Fibroblast of the aortic adventitia (primary cell): ENCODE data around the gene GLTP. TPM values are rescaled to one million over a fixed set of nuclear protein-coding genes. Genes with fewer than 3 reads are reported as not detected.
"Not testable (repeated sequence)": the region's sequence is repeated elsewhere in the genome, so short reads cannot be mapped to it uniquely, and the experiment has no call there.

Experiments used
- DNase-seq: peaks from one replicate; pipeline ENCODE4 v3.0.0-alpha.2; 2010; ENCODE audit warnings: low read depth
- H3K4me3 ChIP-seq: 2 replicates; pipeline ENCODE4 v1.5.1; 2011; ENCODE audit warnings: low read depth, mild to moderate bottlenecking, control low read depth, low read length, moderate library complexity
- total RNA-seq: library from RNA; depleted of rRNA; stranded (reverse); fragments of >200 nt; gene quantifications from 2 replicates; pipeline ENCODE4 v1.2.3, GENCODE V29; 2012; ENCODE audit warnings: low replicate concordance
- TF ChIP-seq, protein P1 (sequence below): IDR thresholded peaks from 2 replicates; pipeline ENCODE4 v1.5.1; 2011; ENCODE audit warnings: mild to moderate bottlenecking, low read length, control low read depth, inconsistent platforms; ENCODE audit not compliant: insufficient read depth

GLTP gene, protein sequence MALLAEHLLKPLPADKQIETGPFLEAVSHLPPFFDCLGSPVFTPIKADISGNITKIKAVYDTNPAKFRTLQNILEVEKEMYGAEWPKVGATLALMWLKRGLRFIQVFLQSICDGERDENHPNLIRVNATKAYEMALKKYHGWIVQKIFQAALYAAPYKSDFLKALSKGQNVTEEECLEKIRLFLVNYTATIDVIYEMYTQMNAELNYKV
- 15.8 and 55.1 TPM in 2 replicates for total RNA-seq

DNA sequence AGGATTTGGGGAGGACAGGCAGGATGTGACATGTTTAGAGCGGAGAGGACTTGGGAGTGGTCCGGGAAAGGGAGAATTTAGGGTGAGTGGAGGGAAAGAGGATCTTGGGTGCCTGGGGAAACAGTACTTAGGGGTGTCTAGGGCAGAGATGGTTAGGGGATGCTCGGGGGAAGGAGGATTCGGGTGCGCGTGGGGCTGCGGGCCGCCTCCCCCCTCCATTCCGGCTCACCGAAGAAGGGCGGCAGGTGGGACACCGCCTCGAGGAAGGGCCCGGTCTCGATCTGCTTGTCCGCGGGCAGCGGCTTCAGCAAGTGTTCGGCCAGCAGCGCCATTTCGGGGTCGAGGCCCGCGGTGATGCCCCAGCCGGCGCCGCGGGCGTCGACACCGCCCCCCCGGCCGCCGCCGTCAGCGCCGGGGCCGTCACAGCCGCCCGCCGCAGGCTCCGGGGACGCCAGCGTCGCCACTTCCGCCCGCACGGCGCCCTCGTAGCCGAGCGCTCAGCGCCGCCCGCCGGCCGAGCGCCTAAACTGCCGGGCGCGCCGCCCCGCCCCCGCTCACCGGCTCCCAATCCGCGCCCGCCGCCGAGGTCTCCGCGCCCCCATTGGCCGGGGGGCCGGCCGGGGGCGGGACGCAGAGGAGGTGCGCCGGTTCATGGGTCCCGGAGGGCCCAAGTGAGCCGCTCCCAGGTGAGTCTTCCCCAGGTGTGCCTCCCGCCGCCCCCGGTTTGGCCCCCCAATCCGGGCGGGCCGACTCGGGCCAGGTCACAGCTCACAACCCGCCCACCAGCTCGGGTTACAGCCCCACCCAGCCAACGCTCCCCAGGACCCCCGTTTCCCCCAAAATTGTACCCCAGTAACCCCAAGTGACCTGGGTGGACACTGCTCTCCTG is at the start of gene GLTP:
TSS of gene GLTP (minus strand) at position 499 of the 889 bp plus-strand sequence. CDS start at position 332, 167 bp downstream.
- peak within 1 kb of the TSS; percentile 88 for H3K4me3 ChIP-seq
- TF ChIP-seq, protein P1, sequence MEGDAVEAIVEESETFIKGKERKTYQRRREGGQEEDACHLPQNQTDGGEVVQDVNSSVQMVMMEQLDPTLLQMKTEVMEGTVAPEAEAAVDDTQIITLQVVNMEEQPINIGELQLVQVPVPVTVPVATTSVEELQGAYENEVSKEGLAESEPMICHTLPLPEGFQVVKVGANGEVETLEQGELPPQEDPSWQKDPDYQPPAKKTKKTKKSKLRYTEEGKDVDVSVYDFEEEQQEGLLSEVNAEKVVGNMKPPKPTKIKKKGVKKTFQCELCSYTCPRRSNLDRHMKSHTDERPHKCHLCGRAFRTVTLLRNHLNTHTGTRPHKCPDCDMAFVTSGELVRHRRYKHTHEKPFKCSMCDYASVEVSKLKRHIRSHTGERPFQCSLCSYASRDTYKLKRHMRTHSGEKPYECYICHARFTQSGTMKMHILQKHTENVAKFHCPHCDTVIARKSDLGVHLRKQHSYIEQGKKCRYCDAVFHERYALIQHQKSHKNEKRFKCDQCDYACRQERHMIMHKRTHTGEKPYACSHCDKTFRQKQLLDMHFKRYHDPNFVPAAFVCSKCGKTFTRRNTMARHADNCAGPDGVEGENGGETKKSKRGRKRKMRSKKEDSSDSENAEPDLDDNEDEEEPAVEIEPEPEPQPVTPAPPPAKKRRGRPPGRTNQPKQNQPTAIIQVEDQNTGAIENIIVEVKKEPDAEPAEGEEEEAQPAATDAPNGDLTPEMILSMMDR: peak; percentile 40
- peak; percentile 59 for DNase-seq

DNA sequence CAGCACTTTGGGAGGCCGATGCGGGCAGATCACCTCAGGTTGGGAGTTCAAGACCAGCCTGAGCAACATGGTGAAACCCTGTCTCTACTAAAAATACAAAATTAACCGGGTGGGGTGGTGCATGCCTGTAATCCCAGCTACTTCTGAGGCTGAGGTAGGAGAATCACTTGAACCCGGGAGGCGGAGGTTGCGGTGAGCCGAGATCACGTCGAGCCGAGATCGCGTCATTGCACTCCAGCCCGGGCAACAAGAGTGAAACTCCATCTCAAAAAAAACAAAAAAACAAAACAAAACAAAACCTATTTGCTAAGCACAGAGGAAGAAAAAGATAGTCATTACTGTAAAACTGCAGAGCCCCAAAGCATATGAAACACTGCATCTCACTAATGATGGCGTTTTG is 49.0 kb upstream of the GLTP start:
- not testable (repeated sequence) for DNase-seq

DNA sequence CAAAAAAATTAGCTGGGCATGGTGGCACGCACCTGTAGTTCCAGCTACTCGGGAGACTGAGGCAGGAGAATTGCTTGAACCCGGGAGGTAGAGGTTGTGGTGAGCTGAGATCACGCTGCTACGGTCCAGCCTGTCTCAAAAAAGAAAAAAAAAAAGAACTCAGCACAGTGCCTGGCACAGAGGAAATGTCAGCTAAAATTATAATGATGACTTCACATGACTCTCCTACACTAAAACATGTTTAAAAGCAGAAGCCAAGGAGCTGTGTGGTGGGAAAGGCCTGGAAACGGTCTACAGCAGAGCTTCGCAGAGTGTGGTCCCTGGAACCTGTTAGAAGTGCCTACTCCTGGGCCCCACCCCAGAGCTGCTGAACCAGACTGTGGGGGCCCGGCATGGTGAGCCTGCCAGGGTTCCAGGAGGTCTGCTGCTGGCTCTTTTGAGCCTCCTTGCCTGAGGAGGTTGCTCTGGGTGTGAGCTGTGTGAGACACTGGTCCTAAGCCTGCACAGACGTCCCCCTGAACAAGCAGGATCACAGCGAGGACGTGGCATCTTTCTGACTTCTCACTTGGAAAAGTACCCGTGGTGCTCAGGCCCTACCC is 47.8 kb upstream of the GLTP start:
- H3K4me3 ChIP-seq: no peak overlapping the region
- TF ChIP-seq, protein P1: no peak

More for the DNA sequence above, 49.0 kb upstream of the GLTP start:
- not testable (repeated sequence) for H3K4me3 ChIP-seq

DNA sequence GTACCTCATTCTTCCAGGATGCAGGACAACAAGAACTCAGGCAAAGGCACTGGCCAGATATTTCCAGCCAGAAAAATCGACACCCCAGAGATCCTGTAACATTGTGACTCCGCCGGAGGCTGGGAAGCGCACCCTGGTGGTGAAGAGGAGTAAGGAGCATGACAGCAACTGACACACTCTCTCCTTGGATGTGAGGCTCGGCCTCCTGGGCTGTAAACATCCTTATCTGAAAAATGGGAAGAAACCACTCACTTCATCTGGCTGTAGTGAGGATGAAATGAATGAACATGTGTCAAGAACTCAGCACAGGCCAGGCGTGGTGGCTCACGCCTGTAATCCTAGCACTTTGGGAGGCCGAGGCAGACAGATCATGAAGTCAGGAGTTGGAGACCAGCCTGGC is 47.3 kb upstream of the GLTP start:
- no peak overlapping the region for H3K4me3 ChIP-seq
- TF ChIP-seq, protein P1: peak; percentile 83
- peak; percentile 51 for DNase-seq

More for the DNA sequence above, 47.8 kb upstream of the GLTP start:
- no peak for DNase-seq

DNA sequence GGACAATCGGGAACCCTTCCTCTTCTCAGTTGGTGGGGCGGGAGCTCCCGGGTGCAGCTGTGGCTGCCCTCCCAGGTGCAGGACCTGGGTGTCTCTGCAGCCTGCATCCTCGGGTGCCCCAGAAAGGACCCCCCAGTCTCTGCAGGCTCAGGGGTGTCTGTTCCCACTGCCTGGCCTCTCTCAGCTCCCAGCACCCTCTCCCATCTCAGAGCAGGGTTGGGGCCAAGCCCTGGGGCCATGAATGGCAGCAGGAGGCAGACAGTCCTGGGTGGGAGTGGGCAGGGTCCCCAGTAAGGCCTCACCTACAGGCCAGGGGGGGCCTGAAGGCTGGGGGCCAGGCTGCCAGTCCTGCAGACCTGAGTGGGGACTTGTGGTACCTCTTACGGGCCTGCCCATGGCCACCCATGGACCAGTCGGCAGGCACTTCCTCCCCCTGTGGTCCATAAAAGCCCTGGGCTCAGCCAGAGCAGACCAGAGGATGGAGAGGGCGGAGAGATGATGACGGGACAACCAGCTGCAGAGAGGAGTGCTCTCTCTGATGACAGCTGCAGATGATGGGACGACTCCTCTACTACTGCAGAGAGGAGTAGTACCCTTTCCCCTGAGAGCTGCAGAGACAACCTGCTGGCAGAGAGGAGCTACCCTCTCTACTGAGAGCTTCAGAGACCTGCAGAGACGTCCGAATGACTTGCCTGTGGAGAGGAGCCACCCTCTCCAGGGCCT is 46.3 kb upstream of the GLTP start:
- TF ChIP-seq, protein P1: no peak
- H3K4me3 ChIP-seq: no peak overlapping the region
- no peak for DNase-seq

DNA sequence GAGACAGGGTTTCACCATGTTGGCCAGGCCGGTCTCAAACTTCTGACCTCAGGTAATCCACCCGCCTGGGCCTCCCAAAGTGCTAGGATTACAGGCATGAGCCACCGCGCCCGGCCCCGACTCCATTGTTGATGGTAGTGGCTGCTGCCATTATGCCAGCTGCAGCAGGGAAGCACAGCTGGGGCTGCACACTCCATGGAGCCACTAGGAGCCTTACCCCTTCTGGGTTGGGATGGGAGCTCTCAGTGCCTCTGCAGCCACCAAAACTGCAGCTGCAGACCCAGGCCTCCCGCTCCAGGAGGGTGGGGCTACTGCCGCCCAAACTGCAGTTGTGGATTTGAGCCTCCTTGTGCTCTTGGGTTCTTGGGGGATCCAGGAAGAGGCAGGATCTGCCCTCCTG is 45.7 kb upstream of the GLTP start:
- no peak overlapping the region for H3K4me3 ChIP-seq
- DNase-seq: no peak
- TF ChIP-seq, protein P1: no peak
